Measurements from ENCODE around the gene SHROOM3.
"Not testable (repeated sequence)": the region's sequence is repeated elsewhere in the genome, so short reads cannot be mapped to it uniquely, and the experiment has no call there.

SHROOM3 gene

DNA sequence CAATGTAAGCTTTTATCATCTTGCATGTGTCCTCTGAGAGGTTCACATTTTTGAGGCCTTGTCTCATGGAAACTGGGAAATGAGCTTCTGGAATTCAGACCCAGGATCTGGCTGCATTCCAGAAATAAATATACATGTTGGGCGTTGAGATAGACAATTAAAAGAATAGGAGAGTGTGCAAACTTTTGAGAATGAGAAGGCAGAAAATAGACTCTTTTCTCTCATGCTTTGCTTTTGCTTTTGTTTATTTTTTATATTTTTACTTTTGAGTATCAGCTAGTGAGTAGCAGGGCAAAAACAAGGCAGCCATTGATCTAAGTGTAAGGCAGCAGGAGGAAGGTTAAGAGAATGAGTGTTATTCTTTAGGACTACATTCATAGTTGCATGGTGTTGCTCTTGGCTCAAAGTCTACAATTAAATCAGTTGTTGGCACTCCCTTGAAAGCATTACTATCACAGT lies 12.4 kb downstream of the SHROOM3 start:
- no peak for DNase-seq

DNA sequence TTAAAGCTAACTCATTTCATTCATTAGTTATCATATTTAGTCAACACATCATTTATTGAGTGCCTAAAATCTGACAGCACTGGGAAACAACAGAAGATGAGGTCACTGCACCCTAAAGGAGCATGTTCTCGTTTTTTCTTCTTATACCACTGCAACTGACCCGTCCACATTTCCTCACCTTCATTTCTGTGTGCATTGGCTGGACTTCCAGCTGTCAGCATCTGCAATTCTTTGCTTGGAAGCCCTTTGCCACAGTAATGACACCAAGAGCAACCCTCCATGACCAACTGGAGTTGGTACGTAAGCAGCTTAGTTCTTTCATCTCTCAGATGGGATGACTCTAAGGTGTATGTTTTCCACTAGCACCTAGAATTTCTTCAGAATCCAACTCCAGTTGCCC lies 13.2 kb downstream of the SHROOM3 start:
- no peak for DNase-seq

DNA sequence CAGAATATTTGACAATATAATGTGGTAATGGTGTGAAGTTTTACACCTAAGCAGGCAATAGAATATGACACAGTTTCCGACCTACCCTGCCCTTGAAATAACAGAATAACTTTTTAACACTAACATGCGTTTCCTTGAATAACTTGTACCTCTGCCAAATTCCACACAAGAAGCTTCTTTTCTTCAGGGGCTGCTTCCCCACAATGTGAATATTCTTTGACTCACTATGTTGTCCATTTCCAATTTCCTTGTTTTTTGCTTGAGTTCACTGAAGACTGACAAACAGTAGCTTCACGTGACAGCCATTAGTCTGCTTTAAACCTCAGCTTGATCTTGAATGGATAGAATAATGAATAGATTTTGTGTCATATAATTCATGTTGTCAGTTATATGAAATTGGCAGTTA lies 14.3 kb downstream of the SHROOM3 start:
- no peak for DNase-seq

- no peak for DNase-seq
Observed at GRCh38 chr4:76449833-76450232, 14.8 kb downstream of the SHROOM3 start.

- no peak for DNase-seq
Observed at GRCh38 chr4:76453232-76453631, 18.2 kb downstream of the SHROOM3 start.

- DNase-seq, result not testable (repeated sequence)
Observed at GRCh38 chr4:76454073-76454472, 19.0 kb downstream of the SHROOM3 start.

DNA sequence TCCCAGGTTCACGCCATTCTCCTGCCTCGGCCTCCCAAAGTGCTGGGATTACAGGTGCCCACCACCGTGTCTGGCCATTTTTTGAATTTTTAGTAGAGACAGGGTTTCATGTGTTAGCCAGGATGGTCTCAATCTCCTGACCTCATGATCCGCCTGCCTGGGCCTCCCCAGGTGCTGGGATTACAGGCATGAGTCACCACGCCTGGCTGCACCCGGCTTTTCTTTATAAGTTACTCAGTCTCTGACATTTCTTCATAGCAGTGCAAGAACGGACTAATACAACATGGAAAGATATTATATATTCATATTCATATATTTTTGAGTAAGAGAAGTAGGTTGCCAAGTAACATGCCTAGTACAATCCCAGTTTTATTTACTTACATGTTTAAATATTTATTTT lies 22.9 kb downstream of the SHROOM3 start:
- no peak for DNase-seq

GRCh38 chr4:76458297-76458696 lies 23.3 kb downstream of the SHROOM3 start:
- no peak for DNase-seq

GRCh38 chr4:76458825-76459224 lies 23.8 kb downstream of the SHROOM3 start:
- DNase-seq, result no peak

DNA sequence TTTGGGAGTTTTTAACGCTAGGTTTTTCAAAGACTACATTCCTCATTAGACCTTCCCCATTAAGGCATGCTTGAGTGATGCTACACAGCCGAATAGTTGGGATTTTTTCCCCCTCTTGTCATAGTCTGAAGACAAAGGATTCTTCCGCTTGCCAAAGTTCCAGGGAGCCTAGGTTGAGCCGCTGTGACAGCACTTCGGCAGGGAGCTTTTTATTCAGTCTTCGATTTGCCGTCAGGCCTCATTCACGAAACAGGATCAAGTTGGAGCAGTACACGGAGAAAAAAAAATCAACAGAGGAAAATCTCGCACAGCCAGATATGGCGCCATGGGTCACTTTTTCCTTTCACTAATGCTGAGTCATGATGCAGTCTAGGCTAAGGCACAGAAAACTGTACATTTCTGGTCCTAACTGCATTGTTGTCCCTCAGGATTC lies 24.3 kb downstream of the SHROOM3 start:
- no peak for DNase-seq

DNA sequence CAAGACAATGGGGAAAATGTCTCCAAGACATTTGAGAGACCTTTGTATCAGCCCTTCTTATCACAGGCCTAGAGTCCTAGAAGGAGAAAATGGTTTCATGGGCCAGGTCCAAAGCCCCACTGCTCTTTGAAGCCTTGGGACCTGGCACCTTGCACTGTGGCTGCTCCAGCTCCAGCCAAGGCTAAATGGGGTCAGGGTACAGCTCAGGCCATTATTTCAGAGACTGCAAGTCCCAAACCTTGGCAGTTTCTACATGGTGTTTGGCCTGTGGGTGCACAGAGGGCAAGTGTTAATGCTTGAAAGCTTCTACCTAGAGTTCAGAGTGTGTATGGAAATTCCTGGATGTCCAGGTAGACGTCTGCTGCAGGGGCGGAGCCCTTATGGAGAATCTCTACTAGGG lies 28.5 kb downstream of the SHROOM3 start:
- no peak for DNase-seq

DNA sequence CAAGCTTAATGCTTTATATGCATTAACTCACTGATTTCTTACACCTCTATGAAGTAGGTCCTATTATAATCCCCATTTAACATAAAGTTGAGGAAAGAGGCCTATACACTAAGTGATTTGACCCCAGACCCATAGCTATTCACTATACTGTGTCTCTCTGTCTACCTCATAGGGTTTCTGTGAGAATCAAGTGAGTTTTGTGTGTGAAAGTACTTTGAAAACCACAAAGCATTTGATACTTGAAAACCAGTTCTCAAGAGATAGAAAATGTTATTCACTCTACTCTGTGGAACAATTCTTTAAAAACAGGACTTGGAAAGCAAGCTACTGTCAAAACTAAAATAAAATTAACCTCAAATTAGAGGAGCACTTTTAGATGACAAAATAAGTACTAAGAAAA lies 35.0 kb downstream of the SHROOM3 start:
- no peak for DNase-seq

- no peak for DNase-seq
Observed at GRCh38 chr4:76470532-76470931, 35.5 kb downstream of the SHROOM3 start.

DNA sequence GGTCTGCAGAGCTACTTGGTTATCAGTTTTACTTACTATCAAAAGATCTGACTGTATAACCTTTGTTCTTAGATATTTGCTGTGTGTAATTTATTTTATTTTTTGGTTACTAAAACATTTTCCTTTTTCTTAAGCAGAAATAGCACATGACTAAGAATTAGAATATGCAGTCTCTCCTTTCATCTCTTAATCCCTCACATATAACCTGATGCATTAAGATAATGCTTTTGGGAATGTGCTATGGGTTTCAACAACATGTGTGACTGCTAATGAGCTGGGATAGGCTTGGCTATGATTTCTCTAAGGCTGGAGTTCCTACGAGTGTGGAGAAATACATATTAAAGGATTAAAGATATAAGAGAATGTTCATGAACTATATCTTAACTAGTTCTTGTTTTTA lies 41.5 kb downstream of the SHROOM3 start:
- DNase-seq, result no peak

- no peak for DNase-seq
Observed at GRCh38 chr4:76484654-76485053, 49.6 kb downstream of the SHROOM3 start.

- no peak for DNase-seq
Observed at GRCh38 chr4:76485450-76485849, 50.4 kb downstream of the SHROOM3 start.

- DNase-seq, result no peak
Observed at GRCh38 chr4:76486588-76487276, 51.7 kb downstream of the SHROOM3 start.

DNA sequence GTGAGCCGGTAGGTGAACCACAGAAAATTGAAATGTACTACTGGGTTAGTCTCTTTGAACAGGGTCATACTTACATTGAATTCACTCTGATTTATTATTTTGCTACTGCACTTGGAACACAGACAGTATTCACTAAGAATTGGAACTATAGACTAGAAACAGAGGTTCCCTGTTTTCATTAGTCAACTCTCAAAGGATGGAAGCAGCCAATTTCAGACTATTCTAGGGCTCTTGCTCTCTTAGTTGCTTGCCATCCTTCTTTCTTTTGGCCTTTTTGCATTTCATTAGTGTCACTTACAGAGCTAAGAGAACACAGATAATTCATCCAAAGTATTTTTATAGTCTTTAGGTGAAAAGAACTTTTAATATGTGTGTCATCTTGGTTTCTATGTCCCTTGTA lies 52.6 kb downstream of the SHROOM3 start:
- no peak for DNase-seq

DNA sequence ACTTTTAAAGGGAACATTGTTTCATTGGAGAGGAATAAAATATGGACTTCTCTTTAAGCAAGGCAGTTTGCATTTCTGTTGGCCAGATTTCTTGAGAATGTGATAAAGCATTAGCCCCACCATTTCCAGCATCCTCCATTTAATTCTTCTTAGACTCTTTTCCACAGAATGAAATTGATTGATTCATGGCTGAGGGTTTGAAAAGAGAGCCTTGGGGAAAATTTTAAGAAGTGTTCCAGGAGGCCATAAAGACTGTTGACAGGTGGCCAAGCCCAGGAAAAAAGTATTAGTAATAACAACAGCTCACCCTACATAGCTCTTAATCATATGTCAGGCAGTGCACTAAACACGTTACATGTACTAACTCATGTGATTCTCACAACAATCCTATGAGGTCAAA lies 53.4 kb downstream of the SHROOM3 start:
- no peak for DNase-seq

- DNase-seq, result no peak
Observed at GRCh38 chr4:76488888-76489685, 54.1 kb downstream of the SHROOM3 start.

DNA sequence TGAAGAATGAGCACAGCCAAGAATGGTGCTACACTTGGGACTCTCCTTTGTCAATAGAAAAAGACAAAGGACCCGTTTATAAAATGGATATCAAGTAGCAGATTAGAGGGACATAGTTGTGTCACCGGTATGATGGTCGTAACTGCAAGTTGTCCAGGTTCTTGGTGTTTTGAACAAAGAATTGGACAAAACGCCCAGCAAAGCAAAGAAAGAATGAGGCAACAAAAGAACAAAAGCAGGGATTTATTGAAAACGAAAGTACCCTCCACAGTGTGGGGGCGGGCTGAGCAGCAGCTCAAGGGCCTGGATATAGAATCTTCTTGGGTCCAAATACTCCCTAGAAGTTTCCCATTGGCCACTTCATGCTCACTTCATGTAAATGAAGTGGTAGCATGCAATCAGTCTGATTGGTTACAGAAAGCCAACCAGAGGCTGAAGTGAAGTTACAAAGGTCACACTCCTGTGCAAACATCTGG lies 54.7 kb downstream of the SHROOM3 start:
- DNase-seq, result no peak

GRCh38 chr4:76492055-76492454 lies 57.0 kb downstream of the SHROOM3 start:
- DNase-seq, result no peak

- DNase-seq, result no peak
Observed at GRCh38 chr4:76494243-76494642, 59.2 kb downstream of the SHROOM3 start.

DNA sequence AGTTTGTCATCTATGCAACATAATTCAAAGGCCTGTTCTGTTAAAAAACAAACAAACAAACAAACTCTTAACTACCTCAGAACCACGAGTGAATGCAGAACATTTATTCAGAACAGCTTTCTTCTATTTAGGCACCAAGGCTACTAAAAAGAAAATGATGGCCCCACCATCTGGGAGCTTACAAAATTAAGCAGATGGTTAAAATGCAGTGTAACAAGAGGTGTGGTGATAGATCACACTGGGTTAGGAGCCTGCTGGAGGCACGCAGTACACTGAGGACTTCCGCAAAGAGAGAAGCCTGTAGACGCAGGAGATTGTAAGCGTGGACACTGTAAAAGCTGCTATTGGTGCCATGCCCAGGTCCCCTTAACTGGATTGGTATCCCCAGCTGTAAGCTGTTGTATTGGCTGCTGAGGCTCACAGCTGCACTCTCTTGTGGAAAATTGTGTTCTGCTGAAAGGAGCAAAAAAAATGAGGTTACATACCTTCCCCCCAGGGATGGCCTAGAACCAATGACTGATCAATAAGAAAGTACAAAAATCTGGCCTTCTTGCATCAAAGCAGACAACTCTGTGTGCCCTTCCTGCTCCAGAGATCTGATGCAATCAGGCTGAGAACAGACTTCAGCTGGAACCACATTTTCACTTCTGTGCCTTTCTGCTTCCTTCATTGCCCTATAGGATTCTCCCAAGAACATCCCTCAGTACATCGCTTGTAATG lies 60.0 kb downstream of the SHROOM3 start:
- no peak for DNase-seq

All from NCI-H526 (cell line).